Pancreas (tissue), 10 donors: ENCODE results near the gene CPS1. TPM values are rescaled to one million over a fixed set of nuclear protein-coding genes. Genes with fewer than 3 reads are reported as not detected.

Experiments used
- ATAC-seq, 4 donors: fragments of 200-7000 bp; cut with Tn5 transposase; one replicate each; pipeline versions ENCODE4 v1.8.0 to v1.9.1; 2020; ENCODE audit warnings: mild to moderate bottlenecking in 4 of 4, moderate library complexity in 4 of 4
- DNase-seq, 6 donors: peaks; one replicate each; pipeline ENCODE4 v3.0.0-alpha.2; 2020
- FAIRE-seq: peaks from 2 replicates; lab custom pipeline; 2012; peaks lifted over from hg19 to GRCh38; lab: Jason Lieb, UNC
- H3K27ac ChIP-seq, 4 donors: fragments of 200-600 bp; sonication (generic); 1 replicate in 3 of 4; 2 replicates in 1 of 4; pipeline versions ENCODE4 v1.5.0 to v1.8.0; 2020
- H3K27me3 ChIP-seq, 4 donors: fragments of 200-600 bp; one replicate each; pipeline ENCODE4 v1.8.0; 2021
- H3K36me3 ChIP-seq, 3 donors: fragments of 200-600 bp; sonication (generic) in 1 of 3; one replicate each; pipeline versions ENCODE4 v1.5.0 to v1.8.0; 2020 to 2021
- H3K4me1 ChIP-seq, 3 donors: fragments of 200-600 bp; one replicate each; pipeline ENCODE4 v1.8.0; 2021
- H3K4me3 ChIP-seq, 4 donors: fragments of 200-600 bp; sonication (generic) in 2 of 4; one replicate each; pipeline versions ENCODE4 v1.5.0 to v1.8.0; 2020 to 2021
- H3K9me3 ChIP-seq, 4 donors: fragments of 200-600 bp; one replicate each; pipeline ENCODE4 v1.8.0; 2021
- WGBS, 2 donors: extraction: QIAGEN DNeasy Blood & Tissue Kit; methylation state at CpG; one replicate each; pipeline ENCODE4 v1.1.7; 2013; 5-methylcytosine and 5-hydroxymethylcytosine counted together
- intact Hi-C, 3 donors: fragments of 100-400 bp; cut with DNase I; formaldehyde crosslinking; loops; one replicate each; pipeline versions ENCODE4 v1.11.1 to v1.14.2; 2022
- polyA plus RNA-seq, 2 donors: library from polyadenylated mRNA; stranded (reverse); fragments of 200-250 nt; gene quantifications; one replicate each; pipeline ENCODE4 v1.2.3, GENCODE V29; 2013
- total RNA-seq, 6 donors: library from RNA; stranded (reverse); fragmentation: NEBNext Ultra II Directional in 4 of 6; extraction: Animal tissue kit (Norgen Biotek cat#: 25700) in 4 of 6; gene quantifications; one replicate each; pipeline versions ENCODE4 v1.2.1 to v1.2.4, GENCODE V29; 2021 to 2023
- TF ChIP-seq, protein P1 (sequence below), 4 donors: fragments of 200-600 bp; sonication (generic) in 3 of 4; IDR thresholded peaks; one replicate each; pipeline versions ENCODE4 v1.5.0 to v1.8.0; 2021; ENCODE audit warnings: antibody characterized with exemption in 4 of 4
- donor health status: healthy with polysubstance abuse.
- donor health status: DM: no; HTN: no; CAD: no; lungs with moderate emphysema.
- donor health status: DM: no; HTN: no; CAD: no.
- donor health status: control.
- donor health status: control.
- donor health status: Bipolar disorder and iron deficiency.
- donor health status: DM: yes; HTN: yes; CAD: no.
- donor health status: DM: no; HTN: no; CAD: no.
- donor health status: DM: no; HTN: no; CAD: no.
- donor health status: DM: yes; HTN: yes; CAD: no.

The CPS1 gene
- total and polyA plus RNA-seq, 8 donors: 0.23 to 2.0 (median 1.1) TPM

DNA sequence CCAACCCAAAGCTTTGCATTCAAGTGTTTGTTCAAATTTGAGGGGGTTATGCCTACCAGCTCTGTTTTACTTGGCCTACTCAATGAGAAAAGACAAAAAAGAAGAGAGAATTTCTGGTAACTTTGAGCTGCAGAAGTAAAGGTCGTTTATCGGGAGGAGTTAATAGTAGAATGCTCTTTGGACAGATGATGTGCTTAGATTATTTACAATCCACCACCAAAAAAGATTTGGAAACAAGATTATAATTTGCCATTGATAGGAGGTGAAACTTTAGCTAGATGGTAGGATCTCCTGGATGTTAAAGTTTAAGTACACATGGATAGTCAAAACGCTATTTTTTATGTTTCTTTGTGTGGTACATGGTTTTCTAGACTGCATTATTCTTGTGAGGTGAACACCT is 24.9 kb upstream of the CPS1 start:
- Histone ChIP-seq H3K27ac (no peak overlapping the region), H3K4me1 (no peaks in the 10 kb centered on the region), H3K36me3 (no peaks in the 10 kb centered on the region), H3K27me3 (no peaks in the 10 kb centered on the region), H3K4me3 (no peak overlapping the region), H3K9me3 (no peaks in the 10 kb centered on the region)
- FAIRE-seq (no peak), DNase-seq (no peak), ATAC-seq (no peak)
- intact Hi-C loops: no loop called here
- whole genome bisulfite sequencing, 2 donors: 89 to 93% methylated on average over 3 of the region's 3 CpGs
- TF ChIP-seq, protein P1, sequence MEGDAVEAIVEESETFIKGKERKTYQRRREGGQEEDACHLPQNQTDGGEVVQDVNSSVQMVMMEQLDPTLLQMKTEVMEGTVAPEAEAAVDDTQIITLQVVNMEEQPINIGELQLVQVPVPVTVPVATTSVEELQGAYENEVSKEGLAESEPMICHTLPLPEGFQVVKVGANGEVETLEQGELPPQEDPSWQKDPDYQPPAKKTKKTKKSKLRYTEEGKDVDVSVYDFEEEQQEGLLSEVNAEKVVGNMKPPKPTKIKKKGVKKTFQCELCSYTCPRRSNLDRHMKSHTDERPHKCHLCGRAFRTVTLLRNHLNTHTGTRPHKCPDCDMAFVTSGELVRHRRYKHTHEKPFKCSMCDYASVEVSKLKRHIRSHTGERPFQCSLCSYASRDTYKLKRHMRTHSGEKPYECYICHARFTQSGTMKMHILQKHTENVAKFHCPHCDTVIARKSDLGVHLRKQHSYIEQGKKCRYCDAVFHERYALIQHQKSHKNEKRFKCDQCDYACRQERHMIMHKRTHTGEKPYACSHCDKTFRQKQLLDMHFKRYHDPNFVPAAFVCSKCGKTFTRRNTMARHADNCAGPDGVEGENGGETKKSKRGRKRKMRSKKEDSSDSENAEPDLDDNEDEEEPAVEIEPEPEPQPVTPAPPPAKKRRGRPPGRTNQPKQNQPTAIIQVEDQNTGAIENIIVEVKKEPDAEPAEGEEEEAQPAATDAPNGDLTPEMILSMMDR (IDR thresholded peaks at IDR 0.05): no peak

GRCh38 chr2:210533389-210533788 is 23.0 kb upstream of the CPS1 start:
- TF ChIP-seq, protein P1 (IDR thresholded peaks at IDR 0.05): no peak
- FAIRE-seq: no peak
- 81 to 91% methylated on average over 2 of the region's 2 CpGs for WGBS, 2 donors
- ATAC-seq: no peak
- no peak overlapping the region for H3K4me3 ChIP-seq
- no peaks in the 10 kb centered on the region for H3K4me1 ChIP-seq
- DNase-seq: no peak
- no peaks in the 10 kb centered on the region for H3K27me3 ChIP-seq
- H3K9me3 ChIP-seq: no peaks in the 10 kb centered on the region
- intact Hi-C loops: no loop called here
- H3K36me3 ChIP-seq: no peaks in the 10 kb centered on the region
- no peak overlapping the region for H3K27ac ChIP-seq

DNA sequence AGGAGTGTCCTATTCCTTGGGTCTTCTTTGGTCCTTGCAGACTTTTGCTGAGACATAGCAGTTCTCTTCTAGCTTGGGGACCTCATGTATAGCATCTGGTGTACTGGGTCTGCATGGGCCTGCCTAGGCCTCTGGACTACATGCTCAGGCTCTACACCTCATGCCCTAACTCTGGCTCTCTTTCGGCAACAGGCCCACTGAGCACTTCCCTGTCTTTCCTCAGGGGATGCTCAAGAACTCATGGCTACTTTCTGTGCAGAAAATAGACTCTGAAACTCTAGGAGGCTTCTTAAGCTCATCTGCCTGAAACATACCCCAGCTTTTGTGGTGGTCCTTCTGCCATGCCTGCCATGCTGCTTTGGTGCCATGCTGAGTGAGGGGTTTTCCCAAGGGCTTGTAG is 21.5 kb upstream of the CPS1 start:
- FAIRE-seq: no peak

DNA sequence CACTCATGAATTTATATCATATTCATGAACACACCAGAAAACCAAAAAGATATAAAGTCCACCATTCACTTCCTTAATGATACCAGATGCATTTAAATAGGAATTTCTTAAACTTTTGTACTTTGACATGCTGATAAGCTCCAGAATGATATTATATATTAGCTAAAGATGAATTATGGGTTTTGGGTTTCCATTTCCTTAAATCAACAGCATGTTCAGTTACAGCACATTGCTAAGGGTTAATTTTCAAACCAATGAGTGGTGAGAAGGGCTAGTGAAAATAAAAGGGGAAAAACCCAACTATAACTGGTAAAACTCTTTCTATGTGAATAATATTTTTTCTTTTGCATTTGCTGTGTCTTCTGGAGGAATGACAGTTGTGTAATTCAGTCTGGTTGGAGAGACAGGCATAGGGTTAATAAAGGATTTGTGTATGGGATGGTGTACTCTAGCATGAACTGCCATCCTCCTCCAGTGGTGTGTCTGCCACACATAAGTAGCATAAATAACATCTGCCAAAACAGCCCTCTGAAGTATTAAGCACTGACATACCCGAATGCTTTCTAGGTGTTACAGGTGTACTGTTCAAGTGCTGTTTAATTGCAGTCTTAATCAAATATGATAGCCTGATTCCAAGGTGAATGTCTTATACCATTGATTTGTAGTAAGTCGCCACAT is 19.3 kb upstream of the CPS1 start:
- peaks cover 2 to 26% (median 26%) of the 10 kb centered on the region in 3 donors for H3K4me1 ChIP-seq
- no peak for FAIRE-seq
- 64 to 71% methylated on average over 2 of the region's 2 CpGs for WGBS, 2 donors

More for the DNA sequence above, 21.5 kb upstream of the CPS1 start:
- H3K9me3 ChIP-seq: no peaks in the 10 kb centered on the region
- DNase-seq (no peak), ATAC-seq (no peak)
- H3K27me3 ChIP-seq: no peaks in the 10 kb centered on the region
- no peak overlapping the region for H3K4me3 ChIP-seq
- TF ChIP-seq, protein P1 (IDR thresholded peaks at IDR 0.05): no peak
- peaks cover 2 to 12% (median 8%) of the 10 kb centered on the region in 3 donors for H3K4me1 ChIP-seq
- no peaks in the 10 kb centered on the region for H3K36me3 ChIP-seq
- intact Hi-C loops: no loop called here
- H3K27ac ChIP-seq: no peak overlapping the region
- 89 to 95% methylated on average over 1 of the region's 1 CpG for WGBS, 2 donors

More for the DNA sequence above, 19.3 kb upstream of the CPS1 start:
- Histone ChIP-seq H3K9me3 (no peaks in the 10 kb centered on the region), H3K36me3 (no peaks in the 10 kb centered on the region), H3K4me3 (no peak overlapping the region), H3K27me3 (no peaks in the 10 kb centered on the region), H3K27ac (no peak overlapping the region)
- ATAC-seq (no peak), DNase-seq (no peak)
- TF ChIP-seq, protein P1 (IDR thresholded peaks at IDR 0.05): no peak
- intact Hi-C loops: no loop called here
